ENCODE data around the gene PIGC.

GRCh38 chr1:172431721-172432192 lies 12.1 kb downstream of the PIGC start:
- TF ChIP-seq POLR2A (IDR thresholded peaks at IDR 0.05) (no peak), CTCF (IDR thresholded peaks at IDR 0.05) (no peak)
